HepG2 (cell line): ENCODE results near the gene EPB41L2. TPM values are rescaled to one million over a fixed set of nuclear protein-coding genes. Genes with fewer than 3 reads are reported as not detected.

Source experiments
- BORCS8-MEF2B ChIP-seq: sonication (generic); formaldehyde crosslinking; IDR thresholded peaks from 2 replicates; pipeline ENCODE4 v1.8.0; 2022; ENCODE audit warnings: mild to moderate bottlenecking, missing genetic modification reagents
- CHCHD3 ChIP-seq: sonication (generic); formaldehyde crosslinking; IDR thresholded peaks from 2 replicates; pipeline ENCODE4 v1.8.0; 2022; ENCODE audit warnings: mild to moderate bottlenecking, missing genetic modification reagents, moderate library complexity
- FOXC1 ChIP-seq: sonication (generic); formaldehyde crosslinking; IDR thresholded peaks from 2 replicates; pipeline ENCODE4 v1.8.0; 2022; ENCODE audit warnings: mild to moderate bottlenecking, missing genetic modification reagents, borderline replicate concordance
- GTF2F1 ChIP-seq: fragments of 150-350 bp; IDR thresholded peaks from 2 replicates; pipeline ENCODE4 v1.6.1; 2014; ENCODE audit warnings: low read length
- HCFC1 ChIP-seq: fragments of 150-350 bp; IDR thresholded peaks from 2 replicates; pipeline ENCODE4 v1.6.1; 2014; ENCODE audit warnings: low read depth, low read length
- ISL2 ChIP-seq: sonication (generic); formaldehyde crosslinking; IDR thresholded peaks from 2 replicates; pipeline ENCODE4 v1.5.0; 2020; ENCODE audit warnings: missing genetic modification reagents
- JDP2 ChIP-seq: sonication (generic); formaldehyde crosslinking; IDR thresholded peaks from 2 replicates; pipeline ENCODE4 v1.8.1; 2022; ENCODE audit warnings: missing genetic modification reagents, borderline replicate concordance
- MTF2 ChIP-seq: sonication (generic); formaldehyde crosslinking; IDR thresholded peaks from 2 replicates; pipeline ENCODE4 v1.5.0; 2020; ENCODE audit warnings: missing genetic modification reagents, borderline replicate concordance
- PHB2 ChIP-seq: fragments of 450-650 bp; IDR thresholded peaks from 2 replicates; pipeline ENCODE4 v1.6.1; 2018; ENCODE audit not compliant: partially characterized antibody
- PITX1 ChIP-seq: sonication (generic); formaldehyde crosslinking; IDR thresholded peaks from 2 replicates; pipeline ENCODE4 v1.5.1; 2020; ENCODE audit warnings: mild to moderate bottlenecking, missing genetic modification reagents
- POLR2A ChIP-seq, 2 experiments: IDR thresholded peaks; 2 replicates each; pipeline ENCODE4 v1.6.1; 2011; ENCODE audit warnings: low read depth in 2 of 2, low read length in 2 of 2, mild to moderate bottlenecking in 1 of 2, moderate library complexity in 1 of 2; ENCODE audit not compliant: insufficient read depth in 1 of 2
- PRDM4 ChIP-seq: sonication (generic); formaldehyde crosslinking; IDR thresholded peaks from 2 replicates; pipeline ENCODE4 v1.9.0; 2021; ENCODE audit warnings: missing genetic modification reagents, borderline replicate concordance
- SALL1 ChIP-seq: sonication (generic); formaldehyde crosslinking; IDR thresholded peaks from 2 replicates; pipeline ENCODE4 v1.8.0; 2022; ENCODE audit warnings: mild to moderate bottlenecking, missing genetic modification reagents
- SMAD1 ChIP-seq: sonication (generic); formaldehyde crosslinking; IDR thresholded peaks from 2 replicates; pipeline ENCODE4 v1.4.0; 2020; ENCODE audit warnings: missing genetic modification reagents, low read depth, mild to moderate bottlenecking, borderline replicate concordance
- SSRP1 ChIP-seq: IDR thresholded peaks from 2 replicates; pipeline ENCODE4 v1.6.1; 2016; ENCODE audit warnings: control low read depth
- TEAD3 ChIP-seq: optimal IDR thresholded peaks from 2 replicates; pipeline ENCODE3; 2016; ENCODE audit warnings: borderline replicate concordance
- ZBTB38 ChIP-seq: sonication (generic); formaldehyde crosslinking; IDR thresholded peaks from 2 replicates; pipeline ENCODE4 v1.5.1; 2020; ENCODE audit warnings: mild to moderate bottlenecking, missing genetic modification reagents
- ZHX1 ChIP-seq: sonication (generic); formaldehyde crosslinking; IDR thresholded peaks from 2 replicates; pipeline ENCODE4 v1.8.1; 2022; ENCODE audit warnings: low read depth, mild to moderate bottlenecking, missing genetic modification reagents
- ZNF263 ChIP-seq: sonication (generic); formaldehyde crosslinking; IDR thresholded peaks from 2 replicates; pipeline ENCODE4 v1.4.0; 2020; ENCODE audit warnings: missing genetic modification reagents
- ZNF354B ChIP-seq: sonication (generic); formaldehyde crosslinking; IDR thresholded peaks from 2 replicates; pipeline ENCODE4 v1.8.0; 2022; ENCODE audit warnings: mild to moderate bottlenecking, missing genetic modification reagents
- ZNF510 ChIP-seq: sonication (generic); formaldehyde crosslinking; IDR thresholded peaks from 2 replicates; pipeline ENCODE4 v1.4.0; 2020; ENCODE audit warnings: low read depth, mild to moderate bottlenecking, missing genetic modification reagents
- ZNF547 ChIP-seq: sonication (generic); formaldehyde crosslinking; IDR thresholded peaks from 2 replicates; pipeline ENCODE4 v1.5.1; 2020; ENCODE audit warnings: mild to moderate bottlenecking, missing genetic modification reagents
- ZNF572 ChIP-seq: sonication (generic); formaldehyde crosslinking; IDR thresholded peaks from 2 replicates; pipeline ENCODE4 v1.5.1; 2020; ENCODE audit warnings: mild to moderate bottlenecking, missing genetic modification reagents
- ZNF724P ChIP-seq: sonication (generic); formaldehyde crosslinking; IDR thresholded peaks from 2 replicates; pipeline ENCODE4 v1.8.0; 2022; ENCODE audit warnings: missing genetic modification reagents, borderline replicate concordance
- ZNF772 ChIP-seq: sonication (generic); formaldehyde crosslinking; IDR thresholded peaks from 2 replicates; pipeline ENCODE4 v1.5.0; 2020; ENCODE audit warnings: mild to moderate bottlenecking, missing genetic modification reagents
- ZNF879 ChIP-seq: sonication (generic); formaldehyde crosslinking; IDR thresholded peaks from 2 replicates; pipeline ENCODE4 v1.8.1; 2023; ENCODE audit warnings: missing genetic modification reagents
- ZSCAN21 ChIP-seq: sonication (generic); formaldehyde crosslinking; IDR thresholded peaks from 2 replicates; pipeline ENCODE4 v1.8.0; 2022; ENCODE audit warnings: mild to moderate bottlenecking, missing genetic modification reagents, moderate library complexity, borderline replicate concordance
- polyA plus RNA-seq, 8 experiments: library from polyadenylated mRNA; depleted of rRNA in 3 of 8; stranded (reverse) in 7 of 8; unstranded in 1 of 8; fragments of >200 nt; fragmentation: Illumina TruSeq in 4 of 8; extraction: Trizol in 4 of 8; gene quantifications; 2 replicates each; pipeline versions ENCODE4 v1.2.1 to v1.2.3, GENCODE V29; 2011 to 2016; ENCODE audit warnings: low read depth in 4 of 8, missing spikeins in 1 of 8, mixed read lengths in 1 of 8; ENCODE audit not compliant: insufficient read depth in 1 of 8
- total RNA-seq, 5 experiments: library from RNA; depleted of rRNA; stranded (reverse); fragments of >200 nt; fragmentation: Illumina TruSeq; extraction: Trizol; gene quantifications; 2 replicates each; pipeline ENCODE4 v1.2.3, GENCODE V29; 2016; ENCODE audit warnings: low read depth in 1 of 5

EPB41L2 gene
- total and polyA plus RNA-seq, 2 of the 13 experiments (the other 11 are each of a cell fraction or from before 2014, with no cell fraction given), result 41.7 to 56.4 TPM

- TF ChIP-seq HCFC1, result no peak
- no peak for TF ChIP-seq ZNF572
- TF ChIP-seq SSRP1 (CRISPR knock-in tag), result no peak; the same call in 1 of the 2 replicates
- TF ChIP-seq CHCHD3, result no peak
- no peak for TF ChIP-seq PHB2
- peak; percentile 88; the same call in 1 of the 2 replicates for TF ChIP-seq ZSCAN21 (CRISPR knock-in tag)
- peak; percentile 92 for TF ChIP-seq SALL1 (CRISPR knock-in tag)
- TF ChIP-seq POLR2A (IDR thresholded peaks at IDR 0.05; ENCODE audit: insufficient read depth in 1 of 2, low read depth in 2 of 2, low read length in 2 of 2), result peak; percentile 98
- no peak for TF ChIP-seq SMAD1 (CRISPR knock-in tag)
- peak; percentile 76 for TF ChIP-seq TEAD3
- TF ChIP-seq ZNF772 (CRISPR knock-in tag), result no peak
- TF ChIP-seq BORCS8-MEF2B (CRISPR knock-in tag), result peak; percentile 71
- TF ChIP-seq FOXC1 (CRISPR knock-in tag), result no peak
- TF ChIP-seq ZNF547, result 0 out of 2 replicates have a peak, but pooled peaks have one; percentile 16
- TF ChIP-seq ZNF354B, result no peak; the same call in 1 of the 2 replicates
- TF ChIP-seq PRDM4 (CRISPR knock-in tag), result no peak; the same call in 1 of the 2 replicates
- TF ChIP-seq MTF2, result no peak
- 0 out of 2 replicates have a peak, but pooled peaks have one; percentile 35 for TF ChIP-seq GTF2F1
- TF ChIP-seq PITX1 (CRISPR knock-in tag), result no peak
- peak; percentile 53; the same call in 1 of the 2 replicates for TF ChIP-seq ZBTB38 (CRISPR knock-in tag)
- TF ChIP-seq JDP2 (CRISPR knock-in tag), result no peak
- peak; percentile 91 for TF ChIP-seq ISL2 (CRISPR knock-in tag)
- TF ChIP-seq ZNF879 (CRISPR knock-in tag), result 0 out of 2 replicates have a peak, but pooled peaks have one; percentile 4
- no peak; the same call in none of the 2 replicates for TF ChIP-seq ZNF510 (CRISPR knock-in tag)
- no peak for TF ChIP-seq ZNF724P (CRISPR knock-in tag)
- no peak; the same call in 1 of the 2 replicates for TF ChIP-seq ZHX1 (CRISPR knock-in tag)
- TF ChIP-seq ZNF263, result no peak
Observed at GRCh38 chr6:130827247-130828149, 235.5 kb downstream of the EPB41L2 start, which contains the start of gene SMLR1 (continued).
